ENCODE data around the gene LPP.

Gene LPP

DNA sequence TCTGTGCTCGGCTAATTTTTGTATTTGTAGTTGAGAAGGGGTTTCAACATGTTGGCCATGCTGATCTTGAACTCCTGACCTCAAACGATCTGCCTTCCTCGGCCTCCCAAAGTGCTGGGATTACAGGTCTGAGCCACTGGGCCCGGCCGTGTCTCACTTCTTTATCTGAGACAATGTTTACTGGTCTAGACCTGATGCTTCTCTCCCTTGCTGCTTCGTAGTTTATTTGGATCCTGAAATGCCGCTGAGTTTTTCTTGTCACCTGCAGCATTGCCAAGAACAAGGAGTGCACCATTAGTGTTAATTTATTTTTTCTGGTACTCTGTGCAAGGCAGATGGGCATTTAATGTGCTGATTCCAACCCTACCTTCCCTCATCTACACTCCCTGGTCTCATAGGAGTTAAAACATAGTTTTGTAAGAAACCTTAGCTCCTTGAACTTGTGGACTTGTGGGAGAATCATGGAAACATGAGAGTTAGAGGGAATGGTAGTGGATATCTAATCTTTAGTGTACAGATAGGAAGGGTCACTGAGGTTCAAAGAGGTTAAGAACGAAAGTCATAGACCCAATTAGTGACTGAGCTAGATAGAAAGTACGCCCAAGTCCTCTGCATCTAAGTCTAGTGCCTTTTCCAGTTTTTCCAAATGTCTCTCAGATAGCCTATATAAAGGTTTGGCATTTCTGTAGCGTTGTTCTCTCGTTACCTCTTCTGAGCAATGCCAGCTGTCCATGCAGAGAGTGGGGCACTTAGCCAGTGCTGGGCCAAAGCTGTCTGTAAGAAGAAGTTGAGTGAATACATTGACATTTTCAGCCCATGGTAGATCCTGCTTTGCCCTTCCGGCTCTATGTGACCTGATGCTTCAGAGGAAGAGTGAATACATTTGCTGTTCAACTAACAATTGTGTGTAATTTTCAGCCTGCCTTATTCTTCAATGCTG is 244.1 kb downstream of the LPP start:
- TF ChIP-seq, protein P1, sequence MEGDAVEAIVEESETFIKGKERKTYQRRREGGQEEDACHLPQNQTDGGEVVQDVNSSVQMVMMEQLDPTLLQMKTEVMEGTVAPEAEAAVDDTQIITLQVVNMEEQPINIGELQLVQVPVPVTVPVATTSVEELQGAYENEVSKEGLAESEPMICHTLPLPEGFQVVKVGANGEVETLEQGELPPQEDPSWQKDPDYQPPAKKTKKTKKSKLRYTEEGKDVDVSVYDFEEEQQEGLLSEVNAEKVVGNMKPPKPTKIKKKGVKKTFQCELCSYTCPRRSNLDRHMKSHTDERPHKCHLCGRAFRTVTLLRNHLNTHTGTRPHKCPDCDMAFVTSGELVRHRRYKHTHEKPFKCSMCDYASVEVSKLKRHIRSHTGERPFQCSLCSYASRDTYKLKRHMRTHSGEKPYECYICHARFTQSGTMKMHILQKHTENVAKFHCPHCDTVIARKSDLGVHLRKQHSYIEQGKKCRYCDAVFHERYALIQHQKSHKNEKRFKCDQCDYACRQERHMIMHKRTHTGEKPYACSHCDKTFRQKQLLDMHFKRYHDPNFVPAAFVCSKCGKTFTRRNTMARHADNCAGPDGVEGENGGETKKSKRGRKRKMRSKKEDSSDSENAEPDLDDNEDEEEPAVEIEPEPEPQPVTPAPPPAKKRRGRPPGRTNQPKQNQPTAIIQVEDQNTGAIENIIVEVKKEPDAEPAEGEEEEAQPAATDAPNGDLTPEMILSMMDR (conservative IDR thresholded peaks at IDR 0.05; ENCODE audit: low read depth) = no peak
- ChIA-PET POLR2A (ENCODE audit: low non-redundant PET) (no interaction called here), CTCF (no interaction called here)
- no peak for DNase-seq (ENCODE audit: low spot score)
- H3K27ac ChIP-seq = no peak overlapping the region

DNA sequence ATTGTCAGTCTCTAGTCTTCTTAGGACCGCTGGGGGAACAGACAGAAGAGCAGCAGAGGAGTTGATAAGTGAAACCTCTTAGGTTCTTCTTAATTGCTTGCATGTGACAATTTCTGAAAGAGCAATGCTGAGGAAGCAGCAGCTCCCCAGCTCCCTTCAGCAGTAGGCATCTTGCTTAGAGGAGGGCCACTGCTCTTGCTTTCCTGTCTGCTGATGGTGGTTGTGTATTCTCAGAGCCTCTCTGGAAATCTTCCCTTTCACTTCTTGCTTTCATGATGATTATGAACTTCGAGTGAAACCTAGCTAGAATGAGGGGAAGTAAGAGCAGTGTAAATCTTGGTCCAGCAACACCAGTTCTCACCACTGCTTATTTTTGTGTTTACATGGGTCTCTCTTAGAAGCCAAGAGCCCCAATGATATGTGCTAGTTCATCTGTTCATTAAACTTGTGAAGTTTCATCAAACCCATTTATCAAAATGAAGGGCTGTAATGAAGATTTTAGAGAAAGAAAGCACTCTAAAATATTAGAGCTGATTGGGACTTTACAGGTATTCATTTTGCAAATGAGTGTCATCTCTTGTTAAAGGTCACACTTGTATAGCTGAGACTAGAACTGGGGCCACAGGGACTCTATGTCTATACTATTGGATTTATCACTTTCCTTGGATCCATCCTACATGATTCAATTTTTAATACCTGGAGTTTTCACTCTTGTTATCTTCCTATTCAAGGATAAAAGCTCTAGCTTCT is 246.7 kb downstream of the LPP start:
- TF ChIP-seq, protein P1 (conservative IDR thresholded peaks at IDR 0.05; ENCODE audit: low read depth) = no peak
- CTCF ChIA-PET = interaction anchor here (0.6 kb wide), 1 partner anchor 66 kb away, joined by 4 read pairs; no protein-coding TSS in a partner anchor
- no peak overlapping the region for H3K27ac ChIP-seq
- no peak for DNase-seq (ENCODE audit: low spot score)
- POLR2A ChIA-PET (ENCODE audit: low non-redundant PET) = no interaction called here

DNA sequence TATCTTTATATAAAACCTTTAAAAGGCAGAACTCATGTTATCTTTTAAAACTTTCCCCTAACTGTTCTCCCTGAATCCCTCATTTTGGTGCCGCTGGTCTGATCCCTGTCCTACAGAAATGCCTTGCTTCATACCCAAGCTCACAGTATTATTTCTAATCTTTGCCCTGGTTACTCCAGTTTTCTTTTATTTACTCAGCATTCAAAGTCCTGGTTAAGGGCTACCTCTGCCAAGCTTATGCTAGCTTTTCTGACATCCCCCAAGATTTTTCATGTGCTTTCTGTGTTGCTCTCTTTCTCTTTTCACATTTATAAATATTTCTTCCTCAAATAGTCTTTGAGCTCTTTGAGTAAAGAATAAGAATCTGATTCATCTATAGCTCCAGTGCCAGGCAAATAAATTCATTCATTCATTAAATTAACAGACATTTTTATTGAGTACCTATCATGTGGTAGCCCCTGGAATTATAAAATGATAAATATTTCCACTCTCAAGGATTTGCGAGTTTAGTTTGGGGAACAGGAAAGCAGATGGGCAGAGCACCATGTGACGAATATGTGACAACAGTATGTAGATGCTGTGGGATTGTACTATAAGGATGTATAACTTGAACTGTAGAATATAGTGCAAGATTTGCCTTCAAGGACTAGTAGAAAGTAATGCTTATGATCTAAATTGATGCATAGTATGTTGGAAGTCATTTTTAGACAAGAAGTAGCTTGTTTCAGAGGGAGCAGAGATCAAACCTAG is 247.5 kb downstream of the LPP start:
- TF ChIP-seq, protein P1 (conservative IDR thresholded peaks at IDR 0.05; ENCODE audit: low read depth) = no peak
- H3K27ac ChIP-seq = no peak overlapping the region
- DNase-seq (ENCODE audit: low spot score) = no peak
- POLR2A ChIA-PET (ENCODE audit: low non-redundant PET) = no interaction called here
- CTCF ChIA-PET = interaction anchor here (0.5 to 0.6 kb wide), 2 partner anchors 65 to 663 kb away, joined by 4 read pairs; no protein-coding TSS in a partner anchor

DNA sequence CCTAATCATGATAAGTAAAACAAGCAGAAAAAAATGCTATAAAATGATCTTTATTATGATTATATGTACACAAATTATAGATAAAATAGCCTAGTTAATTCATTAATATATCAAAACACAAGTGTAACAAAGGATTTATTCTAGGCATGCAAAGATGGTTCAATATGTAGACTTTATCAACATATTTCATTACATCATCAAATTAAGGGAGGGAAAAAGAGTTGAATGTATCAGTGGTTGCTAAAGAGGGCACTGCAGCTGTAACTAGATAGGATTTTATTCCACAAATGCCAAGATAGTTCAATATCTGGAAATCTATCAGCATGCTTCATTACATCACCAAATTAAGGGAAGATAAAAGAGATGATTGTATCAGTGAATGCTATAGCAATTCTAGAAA is 248.3 kb downstream of the LPP start:
- DNase-seq (ENCODE audit: low spot score) = no peak
- ChIA-PET CTCF (interaction anchor here (0.5 kb wide), 1 partner anchor 663 kb away, joined by 4 read pairs; no protein-coding TSS in a partner anchor), POLR2A (ENCODE audit: low non-redundant PET) (no interaction called here)
- no peak overlapping the region for H3K27ac ChIP-seq
- TF ChIP-seq, protein P1 (conservative IDR thresholded peaks at IDR 0.05; ENCODE audit: low read depth) = no peak

DNA sequence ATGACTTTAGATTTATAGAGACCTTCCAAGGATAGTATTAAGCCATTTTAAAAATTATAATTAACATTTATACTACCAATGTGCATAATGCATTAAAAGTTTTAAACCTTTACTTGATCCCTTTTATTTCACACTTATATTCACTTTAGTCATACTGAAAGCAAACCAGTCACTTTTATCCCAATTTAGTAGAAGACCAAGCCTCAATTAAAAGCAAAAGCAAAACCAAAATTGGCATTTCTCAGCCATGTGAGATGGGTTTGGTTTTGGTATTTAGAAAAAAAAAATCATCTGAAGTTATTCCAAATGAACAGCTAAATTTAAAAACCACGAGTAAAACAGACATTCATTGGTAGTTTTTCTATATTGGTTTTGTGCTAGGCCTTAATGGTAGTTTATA is 249.4 kb downstream of the LPP start:
- no peak overlapping the region for H3K27ac ChIP-seq
- POLR2A ChIA-PET (ENCODE audit: low non-redundant PET) = no interaction called here
- DNase-seq (ENCODE audit: low spot score) = no peak

More for the DNA sequence above, 249.4 kb downstream of the LPP start:
- CTCF ChIA-PET = interaction anchor here (0.6 to 0.7 kb wide), 2 partner anchors 554 to 662 kb away, joined by 3 to 4 read pairs; no protein-coding TSS in a partner anchor
- TF ChIP-seq, protein P1 (conservative IDR thresholded peaks at IDR 0.05; ENCODE audit: low read depth) = no peak
